SU-DHL-6 (cell line): ENCODE results near the gene HOTAIR.

ENCODE experiments used
- CTCF ChIP-seq: fragments of 200-600 bp; sonication (generic); IDR thresholded peaks from one replicate; pipeline ENCODE4 v1.5.1; 2017; ENCODE audit warnings: antibody characterized with exemption, mild to moderate bottlenecking, low read length, moderate library complexity; ENCODE audit not compliant: insufficient read depth, poor library complexity, severe bottlenecking
- EZH2phosphoT487 ChIP-seq: fragments of 200-600 bp; sonication (generic), shearing (Covaris generic); conservative IDR thresholded peaks from 2 replicates; pipeline ENCODE4 v1.6.1; 2018; ENCODE audit warnings: mild to moderate bottlenecking, antibody characterized with exemption, low read length, moderate library complexity, mixed read lengths

DNA sequence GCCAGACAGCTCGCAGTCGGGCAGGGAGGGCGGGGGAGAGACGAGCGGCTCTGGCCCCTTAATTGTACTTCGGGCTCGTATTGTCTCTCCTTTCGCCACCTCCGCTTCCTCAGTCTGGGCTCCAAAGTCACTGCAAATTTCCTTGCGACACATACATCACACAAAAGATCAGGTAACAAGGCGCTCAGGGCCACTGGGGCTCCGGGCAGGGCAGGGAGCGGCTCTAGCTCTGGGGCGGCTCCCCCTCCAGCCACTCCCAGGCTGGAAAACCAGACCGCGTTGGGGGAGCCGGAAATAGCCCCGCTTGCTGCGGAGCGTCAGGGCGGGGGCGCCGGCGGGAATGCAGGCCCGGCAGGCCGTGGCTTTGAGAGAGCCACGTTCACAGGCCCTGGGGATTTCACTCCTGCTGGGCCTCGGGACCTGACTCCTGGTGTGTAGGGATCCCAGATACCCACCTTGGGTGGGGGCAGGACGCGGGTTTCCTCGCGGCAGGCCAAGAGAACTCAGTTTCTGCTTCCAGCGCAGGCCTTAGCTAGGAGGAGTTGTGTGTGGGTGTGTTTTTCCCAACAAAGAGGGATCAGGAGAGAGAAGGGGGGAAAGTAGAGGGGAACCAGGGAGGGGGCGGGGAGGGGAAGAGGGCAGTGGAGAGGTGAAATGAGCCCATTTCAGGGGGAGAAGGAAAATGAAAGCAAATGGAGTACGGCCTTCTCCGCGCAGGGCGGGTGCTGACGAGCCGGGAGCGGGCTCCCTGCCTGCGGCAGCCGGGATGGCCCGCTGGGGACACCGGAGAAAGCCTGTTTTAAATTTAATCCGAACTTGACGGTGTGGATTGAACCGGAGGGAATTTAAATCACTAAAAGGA lies 20.9 kb upstream of the HOTAIR start:
- TF ChIP-seq CTCF (no peak), EZH2phosphoT487 (no peak)
